Keratinocyte (primary cell): ENCODE data around the gene FBXW2. TPM values are rescaled to one million over a fixed set of nuclear protein-coding genes. Genes with fewer than 3 reads are reported as not detected.
A peak's percentile ranks its signal among the peaks of the same experiment; 100 is the strongest.

ENCODE experiments used
- DNase-seq: peaks from one replicate; pipeline ENCODE4 v3.0.0-alpha.2; 2011; ENCODE audit warnings: low read depth, missing footprints, low spot score
- FAIRE-seq: peaks from 2 replicates; lab custom pipeline; 2011; peaks lifted over from hg19 to GRCh38; lab: Jason Lieb, UNC
- H2AFZ ChIP-seq: 2 replicates; pipeline ENCODE4 v1.6.0; 2012; ENCODE audit warnings: low read length, control low read depth, inconsistent platforms; ENCODE audit not compliant: control insufficient read depth
- H3K27ac ChIP-seq: 2 replicates; pipeline ENCODE4 v1.5.1; 2011; ENCODE audit warnings: low read length; ENCODE audit not compliant: control insufficient read depth, insufficient read depth
- H3K27me3 ChIP-seq: 3 replicates; pipeline ENCODE4 v1.6.0; 2011; ENCODE audit warnings: low read length; ENCODE audit not compliant: control insufficient read depth, insufficient read depth; ENCODE audit errors: extremely low read depth
- H3K36me3 ChIP-seq, 2 experiments: 2 replicates in 1 of 2; 3 replicates in 1 of 2; pipeline ENCODE4 v1.5.1; 2011; ENCODE audit warnings: low read length in 2 of 2, mild to moderate bottlenecking in 1 of 2; ENCODE audit not compliant: control insufficient read depth in 2 of 2, insufficient read depth in 2 of 2; ENCODE audit errors: extremely low read depth in 1 of 2
- H3K4me1 ChIP-seq: 3 replicates; pipeline ENCODE4 v1.5.1; 2011; ENCODE audit warnings: low read length; ENCODE audit not compliant: control insufficient read depth, insufficient read depth; ENCODE audit errors: extremely low read depth
- H3K4me2 ChIP-seq: 3 replicates; pipeline ENCODE4 v1.6.0; 2011; ENCODE audit warnings: low read depth, low read length; ENCODE audit not compliant: control insufficient read depth, insufficient read depth; ENCODE audit errors: extremely low read depth
- H3K4me3 ChIP-seq, 3 experiments: fragments of 200-600 bp in 1 of 3; sonication (generic) in 1 of 3; 2 replicates in 2 of 3; 3 replicates in 1 of 3; pipeline ENCODE4 v1.5.1; 2011 to 2016; ENCODE audit warnings: low read length in 3 of 3, mild to moderate bottlenecking in 3 of 3, control low read depth in 2 of 3, inconsistent platforms in 1 of 3, low read depth in 1 of 3, mixed read lengths in 1 of 3, mixed run types in 1 of 3, moderate library complexity in 1 of 3; ENCODE audit not compliant: control insufficient read depth in 2 of 3, insufficient read depth in 2 of 3; ENCODE audit errors: extremely low read depth in 1 of 3
- H3K79me2 ChIP-seq: 2 replicates; pipeline ENCODE4 v1.6.0; 2012; ENCODE audit warnings: low read length; ENCODE audit not compliant: control insufficient read depth, insufficient read depth
- H3K9ac ChIP-seq: 3 replicates; pipeline ENCODE4 v1.6.0; 2011; ENCODE audit warnings: low read length; ENCODE audit not compliant: control insufficient read depth, insufficient read depth; ENCODE audit errors: extremely low read depth
- H3K9me1 ChIP-seq: 3 replicates; pipeline ENCODE4 v1.6.0; 2011; ENCODE audit warnings: low read length; ENCODE audit not compliant: control insufficient read depth, insufficient read depth; ENCODE audit errors: extremely low read depth
- H3K9me3 ChIP-seq: 2 replicates; pipeline ENCODE4 v1.5.1; 2012; ENCODE audit warnings: low read depth, low read length; ENCODE audit not compliant: control insufficient read depth
- H4K20me1 ChIP-seq: 3 replicates; pipeline ENCODE4 v1.6.0; 2011; ENCODE audit warnings: low read length; ENCODE audit not compliant: control insufficient read depth, insufficient read depth; ENCODE audit errors: extremely low read depth
- EZH2 ChIP-seq: IDR thresholded peaks from one replicate; pipeline ENCODE4 v1.6.1; 2012; ENCODE audit warnings: inconsistent platforms, mild to moderate bottlenecking, low read length, moderate library complexity
- dilution Hi-C: fragments of 300-500 bp; cut with MboI; formaldehyde crosslinking; loops from one replicate; pipeline ENCODE4 v1.7.0; 2020; ENCODE audit warnings: low sequenced_read_pairs; ENCODE audit not compliant: extremely low pct_ligation_motif_present
- polyA plus RNA-seq, 5 experiments: library from polyadenylated mRNA; depleted of rRNA in 3 of 5; stranded (reverse) in 3 of 5; stranded (forward) in 1 of 5; unstranded in 1 of 5; fragments of >200 nt; gene quantifications; 1 replicate in 1 of 5; 2 replicates in 3 of 5; 3 replicates in 1 of 5; pipeline versions ENCODE4 v1.2.1 to v1.2.3, GENCODE V29; 2011 to 2012; ENCODE audit warnings: missing spikeins in 2 of 5, low read depth in 1 of 5, low replicate concordance in 1 of 5
- TF ChIP-seq, protein P1 (sequence below), 3 experiments: IDR thresholded peaks in 1 of 3; conservative IDR thresholded peaks in 1 of 3; optimal IDR thresholded peaks in 1 of 3; 2 replicates in 2 of 3; 3 replicates in 1 of 3; pipeline versions ENCODE3 to v1.5.1; 2011; ENCODE audit warnings: low read length in 3 of 3, mild to moderate bottlenecking in 3 of 3, moderate library complexity in 2 of 3, control low read depth in 1 of 3, inconsistent platforms in 1 of 3; ENCODE audit not compliant: insufficient read depth in 2 of 3; ENCODE audit errors: extremely low read depth in 1 of 3

Gene FBXW2
- polyA plus RNA-seq, 1 donor (not counting 4 experiments of a cell fraction or from before 2014, with no cell fraction given): 68.3 TPM

DNA sequence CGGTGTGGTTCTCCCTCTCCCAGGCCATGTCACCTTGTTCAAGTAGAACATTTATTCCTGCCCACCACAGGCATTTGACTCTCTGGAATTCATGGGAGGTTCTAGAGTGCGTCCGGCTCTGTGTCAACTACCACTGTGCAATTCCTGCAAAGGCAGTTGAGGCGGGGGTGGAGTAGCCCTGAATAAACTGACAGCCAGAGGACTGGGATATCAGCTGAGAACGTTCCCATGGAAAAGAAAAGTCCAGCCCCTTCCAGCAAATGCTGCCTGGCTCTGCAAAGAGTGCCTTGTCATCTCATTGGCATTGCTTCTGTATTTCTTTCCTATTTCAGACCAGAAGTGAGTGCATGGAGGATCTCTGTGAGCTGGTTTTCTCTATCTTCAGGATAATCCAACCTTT, 60.0 kb downstream of the FBXW2 start:
- peaks cover 5% of the 10 kb centered on the region for H3K4me1 ChIP-seq
- no peak for FAIRE-seq
- H4K20me1 ChIP-seq: no peaks in the 10 kb centered on the region
- no peak overlapping the region for H3K4me2 ChIP-seq
- no peak overlapping the region for H2AFZ ChIP-seq
- H3K36me3 ChIP-seq: no peaks in the 10 kb centered on the region
- no peak overlapping the region for H3K4me3 ChIP-seq
- no peak for TF ChIP-seq EZH2
- TF ChIP-seq, protein P1, sequence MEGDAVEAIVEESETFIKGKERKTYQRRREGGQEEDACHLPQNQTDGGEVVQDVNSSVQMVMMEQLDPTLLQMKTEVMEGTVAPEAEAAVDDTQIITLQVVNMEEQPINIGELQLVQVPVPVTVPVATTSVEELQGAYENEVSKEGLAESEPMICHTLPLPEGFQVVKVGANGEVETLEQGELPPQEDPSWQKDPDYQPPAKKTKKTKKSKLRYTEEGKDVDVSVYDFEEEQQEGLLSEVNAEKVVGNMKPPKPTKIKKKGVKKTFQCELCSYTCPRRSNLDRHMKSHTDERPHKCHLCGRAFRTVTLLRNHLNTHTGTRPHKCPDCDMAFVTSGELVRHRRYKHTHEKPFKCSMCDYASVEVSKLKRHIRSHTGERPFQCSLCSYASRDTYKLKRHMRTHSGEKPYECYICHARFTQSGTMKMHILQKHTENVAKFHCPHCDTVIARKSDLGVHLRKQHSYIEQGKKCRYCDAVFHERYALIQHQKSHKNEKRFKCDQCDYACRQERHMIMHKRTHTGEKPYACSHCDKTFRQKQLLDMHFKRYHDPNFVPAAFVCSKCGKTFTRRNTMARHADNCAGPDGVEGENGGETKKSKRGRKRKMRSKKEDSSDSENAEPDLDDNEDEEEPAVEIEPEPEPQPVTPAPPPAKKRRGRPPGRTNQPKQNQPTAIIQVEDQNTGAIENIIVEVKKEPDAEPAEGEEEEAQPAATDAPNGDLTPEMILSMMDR (optimal IDR thresholded peaks at IDR 0.05 in 1 of 3, IDR thresholded peaks at IDR 0.05 in 1 of 3, conservative IDR thresholded peaks at IDR 0.05 in 1 of 3; ENCODE audit: extremely low read depth in 1 of 3, insufficient read depth in 2 of 3, low read length in 3 of 3): no peak
- DNase-seq: no peak
- H3K27me3 ChIP-seq: no peaks in the 10 kb centered on the region
- no peaks in the 10 kb centered on the region for H3K79me2 ChIP-seq
- no peaks in the 10 kb centered on the region for H3K9me1 ChIP-seq
- no peak overlapping the region for H3K27ac ChIP-seq
- H3K9me3 ChIP-seq: no peaks in the 10 kb centered on the region
- H3K9ac ChIP-seq: no peak overlapping the region
- dilution Hi-C loops: no loop called here

DNA sequence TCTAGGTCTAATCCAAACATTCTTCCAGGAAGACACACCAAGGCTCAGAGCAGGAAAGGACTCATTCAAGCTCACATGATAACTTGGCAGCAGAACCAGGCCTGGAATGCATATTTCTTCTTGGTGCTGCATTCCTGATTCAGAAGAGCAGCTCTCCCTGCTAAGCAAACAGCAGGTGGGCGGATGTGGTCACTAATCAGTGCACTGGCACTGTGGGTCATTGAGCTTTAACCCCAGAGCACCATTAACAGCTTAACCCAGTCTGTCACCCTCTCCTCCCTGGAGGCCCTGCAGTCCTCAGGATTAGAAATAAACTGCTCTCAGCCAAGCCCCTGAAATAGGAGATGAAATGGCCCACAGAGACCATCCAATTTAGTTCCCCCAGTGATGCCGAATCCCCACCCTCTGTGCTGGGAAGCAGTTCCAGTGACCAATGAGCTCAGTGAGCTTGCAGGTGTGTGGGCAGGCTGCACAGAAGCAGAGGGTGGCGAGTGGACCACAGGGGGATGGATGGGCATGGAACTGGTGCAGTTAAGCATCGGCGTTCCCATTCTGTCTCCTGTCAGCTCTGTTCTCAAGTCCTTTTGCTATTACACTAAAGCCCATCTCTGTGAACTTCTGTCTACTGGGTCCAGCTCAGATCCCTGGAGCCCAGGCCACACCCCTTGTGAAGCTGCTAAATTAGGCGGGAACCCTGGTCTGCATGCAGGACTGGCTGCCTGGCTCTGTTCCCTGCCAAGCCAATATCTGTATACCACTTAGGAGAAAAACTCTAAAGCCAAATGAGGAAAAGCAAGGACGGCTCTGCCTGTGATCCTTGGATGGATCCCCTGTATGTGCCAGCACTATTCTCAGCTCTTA, 62.3 kb downstream of the FBXW2 start:
- no peak overlapping the region for H3K4me3 ChIP-seq
- no peak overlapping the region for H2AFZ ChIP-seq
- no peak overlapping the region for H3K4me2 ChIP-seq
- no peaks in the 10 kb centered on the region for H4K20me1 ChIP-seq
- no peaks in the 10 kb centered on the region for H3K27me3 ChIP-seq
- H3K27ac ChIP-seq: no peak overlapping the region
- H3K79me2 ChIP-seq: no peaks in the 10 kb centered on the region
- H3K9ac ChIP-seq: no peak overlapping the region
- H3K9me1 ChIP-seq: no peaks in the 10 kb centered on the region
- DNase-seq (peak; percentile 59), FAIRE-seq (no peak)
- H3K9me3 ChIP-seq: no peaks in the 10 kb centered on the region
- dilution Hi-C loops: no loop called here
- H3K36me3 ChIP-seq: no peaks in the 10 kb centered on the region
- TF ChIP-seq, protein P1 (optimal IDR thresholded peaks at IDR 0.05 in 1 of 3, IDR thresholded peaks at IDR 0.05 in 1 of 3, conservative IDR thresholded peaks at IDR 0.05 in 1 of 3; ENCODE audit: extremely low read depth in 1 of 3, insufficient read depth in 2 of 3, low read length in 3 of 3): no peak
- TF ChIP-seq EZH2: no peak
- H3K4me1 ChIP-seq: peaks cover 5% of the 10 kb centered on the region
